ENCODE results near the gene HOXC10.

HOXC10 gene

GRCh38 chr12:53950437-53950773 lies 34.5 kb upstream of the HOXC10 start:
- CTCF ChIA-PET: interaction anchor here (0.9 kb wide), 2 partner anchors 11 to 193 kb away, joined by 3 read pairs; no protein-coding TSS in a partner anchor
- no peak for DNase-seq (ENCODE audit: extremely low spot score)
- POLR2A ChIA-PET: no interaction called here

DNA sequence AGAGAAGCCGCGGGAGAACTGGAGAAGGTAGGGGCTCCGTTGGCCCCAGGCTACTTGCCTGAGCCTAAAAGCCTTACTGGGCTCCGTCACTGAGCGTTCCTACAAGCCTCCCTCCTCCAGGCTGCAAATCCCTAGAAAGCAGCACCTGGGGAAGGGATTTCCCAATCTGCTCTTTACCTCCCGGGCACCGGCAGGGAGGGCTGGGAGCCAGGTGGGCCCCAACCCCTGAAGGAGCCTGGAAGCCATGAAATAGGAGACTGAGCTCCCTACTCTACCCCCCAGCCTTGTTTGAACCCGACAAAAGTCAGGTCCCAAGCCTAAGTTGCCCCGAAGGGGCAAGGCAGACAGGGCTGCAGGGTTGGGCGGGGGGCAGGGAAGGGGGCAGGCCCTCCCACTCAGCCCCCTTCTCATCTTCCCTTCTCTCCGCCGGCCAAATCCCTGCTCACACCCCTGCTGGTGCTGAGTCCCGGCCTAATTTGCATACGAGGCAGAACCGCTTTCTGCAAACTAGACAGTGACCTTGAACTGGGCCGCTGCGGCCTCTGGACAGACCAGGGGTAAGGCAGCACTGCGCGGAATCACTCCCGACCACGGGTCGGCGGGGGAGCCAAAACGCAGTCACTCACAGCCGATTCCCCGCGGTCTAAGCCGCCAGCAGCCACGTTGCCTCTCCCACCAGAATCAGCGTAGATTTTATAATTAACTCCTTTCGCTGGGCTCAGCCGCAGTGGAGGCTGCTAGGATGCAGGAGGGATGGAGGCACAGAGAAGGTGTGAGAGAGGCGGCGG lies 34.0 kb upstream of the HOXC10 start:
- no peak for DNase-seq (ENCODE audit: extremely low spot score)
- no peak for TF ChIP-seq NFRKB (IDR thresholded peaks at IDR 0.05)
- TF ChIP-seq HDGF (IDR thresholded peaks at IDR 0.05; ENCODE audit: borderline replicate concordance): no peak
- TF ChIP-seq TARDBP (IDR thresholded peaks at IDR 0.05): no peak
- TF ChIP-seq SP1 (IDR thresholded peaks at IDR 0.05): no peak
- TF ChIP-seq FOXK2 (IDR thresholded peaks at IDR 0.05): no peak
- TF ChIP-seq, protein P1, sequence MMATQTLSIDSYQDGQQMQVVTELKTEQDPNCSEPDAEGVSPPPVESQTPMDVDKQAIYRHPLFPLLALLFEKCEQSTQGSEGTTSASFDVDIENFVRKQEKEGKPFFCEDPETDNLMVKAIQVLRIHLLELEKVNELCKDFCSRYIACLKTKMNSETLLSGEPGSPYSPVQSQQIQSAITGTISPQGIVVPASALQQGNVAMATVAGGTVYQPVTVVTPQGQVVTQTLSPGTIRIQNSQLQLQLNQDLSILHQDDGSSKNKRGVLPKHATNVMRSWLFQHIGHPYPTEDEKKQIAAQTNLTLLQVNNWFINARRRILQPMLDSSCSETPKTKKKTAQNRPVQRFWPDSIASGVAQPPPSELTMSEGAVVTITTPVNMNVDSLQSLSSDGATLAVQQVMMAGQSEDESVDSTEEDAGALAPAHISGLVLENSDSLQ (IDR thresholded peaks at IDR 0.05): no peak
- TF ChIP-seq SUZ12 (IDR thresholded peaks at IDR 0.05): no peak
- TF ChIP-seq ZNF384 (IDR thresholded peaks at IDR 0.05): no peak
- no peak for TF ChIP-seq L3MBTL2 (conservative IDR thresholded peaks at IDR 0.05)
- no peak for TF ChIP-seq CTBP1 (IDR thresholded peaks at IDR 0.05; ENCODE audit: borderline replicate concordance)
- no peak for TF ChIP-seq BHLHE40 (IDR thresholded peaks at IDR 0.05; ENCODE audit: borderline replicate concordance)
- POLR2A ChIA-PET: interaction anchor here (0.9 to 3.6 kb wide), 2 partner anchors 12 to 13 kb away, joined by 3 to 14 read pairs; partner anchors contain the start of gene HOXC13
- CTCF ChIA-PET: interaction anchor here (0.9 to 1.1 kb wide), 2 partner anchors 9 to 11 kb away, joined by 3 read pairs; no protein-coding TSS in a partner anchor

More at GRCh38 chr12:53950437-53950773, 34.5 kb upstream of the HOXC10 start:
- TF ChIP-seq ZNF384 (IDR thresholded peaks at IDR 0.05) (no peak), FOXM1 (IDR thresholded peaks at IDR 0.05; ENCODE audit: borderline replicate concordance) (no peak), TARDBP (IDR thresholded peaks at IDR 0.05) (no peak), FOXA1 (IDR thresholded peaks at IDR 0.05) (no peak), HDGF (IDR thresholded peaks at IDR 0.05; ENCODE audit: borderline replicate concordance) (no peak), ARNT (IDR thresholded peaks at IDR 0.05) (no peak), SUZ12 (IDR thresholded peaks at IDR 0.05) (no peak), LEF1 (IDR thresholded peaks at IDR 0.05; ENCODE audit: borderline replicate concordance) (no peak), FOXK2 (IDR thresholded peaks at IDR 0.05) (no peak), SP1 (IDR thresholded peaks at IDR 0.05) (no peak), NFRKB (IDR thresholded peaks at IDR 0.05) (no peak), CTBP1 (IDR thresholded peaks at IDR 0.05; ENCODE audit: borderline replicate concordance) (no peak), BHLHE40 (IDR thresholded peaks at IDR 0.05; ENCODE audit: borderline replicate concordance) (no peak), ELF4 (IDR thresholded peaks at IDR 0.05) (no peak), L3MBTL2 (conservative IDR thresholded peaks at IDR 0.05) (no peak)
- TF ChIP-seq, protein P1 (IDR thresholded peaks at IDR 0.05): no peak

DNA sequence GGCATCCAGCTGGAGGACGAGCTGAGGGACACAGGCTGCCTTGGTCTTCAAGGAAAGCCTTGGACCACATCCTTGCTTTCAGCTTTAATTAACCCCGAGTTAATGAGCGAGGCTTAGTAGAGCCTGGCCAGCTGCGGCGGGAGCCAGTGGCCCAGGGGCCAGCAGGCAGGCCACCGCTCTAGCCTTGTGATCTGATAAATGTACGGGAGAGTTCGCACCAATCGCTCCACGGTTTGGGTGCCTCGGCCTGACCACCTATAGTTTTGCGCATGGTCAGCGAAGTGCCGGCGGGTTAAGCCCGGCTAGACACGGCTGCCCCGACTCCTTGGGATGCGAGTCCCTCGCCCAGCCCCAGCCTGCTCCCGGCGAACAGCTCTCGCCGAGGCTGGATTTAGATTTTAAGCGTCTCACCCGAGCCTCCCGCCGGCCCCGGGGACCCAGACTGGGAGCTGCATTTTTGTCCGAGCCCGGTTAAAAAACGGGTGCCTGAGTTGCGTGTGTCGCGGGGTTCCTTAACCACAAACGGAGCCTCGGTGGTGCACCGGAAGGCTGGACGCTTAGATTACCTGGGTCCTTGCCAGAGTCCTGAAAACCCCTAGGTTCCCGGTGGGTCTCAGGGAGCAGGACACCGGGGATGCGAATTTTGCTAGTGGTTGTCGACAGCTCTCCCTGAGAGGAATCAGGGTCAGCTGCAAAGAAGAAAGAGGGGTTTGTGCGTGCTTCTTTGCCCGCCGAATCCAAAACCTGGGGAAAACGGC lies 33.2 kb upstream of the HOXC10 start:
- ChIA-PET POLR2A (interaction anchor here (0.9 to 3.6 kb wide), 4 partner anchors 12 to 22 kb away, joined by 3 to 14 read pairs (median 3); partner anchors contain the start of genes HOXC11 and HOXC13), CTCF (interaction anchor here (1.1 to 1.2 kb wide), 2 partner anchors 10 to 12 kb away, joined by 3 read pairs; no protein-coding TSS in a partner anchor)
- DNase-seq (ENCODE audit: extremely low spot score): no peak
- no peak for TF ChIP-seq SP1 (IDR thresholded peaks at IDR 0.05)
- TF ChIP-seq FOXM1 (IDR thresholded peaks at IDR 0.05; ENCODE audit: borderline replicate concordance): no peak
- no peak for TF ChIP-seq L3MBTL2 (conservative IDR thresholded peaks at IDR 0.05)
- no peak for TF ChIP-seq SUZ12 (IDR thresholded peaks at IDR 0.05)
- TF ChIP-seq ELF4 (IDR thresholded peaks at IDR 0.05): no peak

GRCh38 chr12:53952335-53952694 lies 32.6 kb upstream of the HOXC10 start:
- POLR2A ChIA-PET: interaction anchor here (0.9 to 3.6 kb wide), 7 partner anchors 11 to 48 kb away, joined by 3 to 14 read pairs (median 4); partner anchors contain the start of genes HOXC11, HOXC13 and HOXC9
- DNase-seq (ENCODE audit: extremely low spot score): no peak
- CTCF ChIA-PET: interaction anchor here (1.1 to 1.5 kb wide), 4 partner anchors 10 to 27 kb away, joined by 3 to 7 read pairs (median 3); no protein-coding TSS in a partner anchor
- TF ChIP-seq, protein P1 (IDR thresholded peaks at IDR 0.05): no peak
- TF ChIP-seq FOXA1 (IDR thresholded peaks at IDR 0.05) (no peak), BHLHE40 (IDR thresholded peaks at IDR 0.05; ENCODE audit: borderline replicate concordance) (no peak), HDGF (IDR thresholded peaks at IDR 0.05; ENCODE audit: borderline replicate concordance) (no peak), SP1 (IDR thresholded peaks at IDR 0.05) (no peak), L3MBTL2 (conservative IDR thresholded peaks at IDR 0.05) (no peak), ARNT (IDR thresholded peaks at IDR 0.05) (no peak), ZNF384 (IDR thresholded peaks at IDR 0.05) (no peak), LEF1 (IDR thresholded peaks at IDR 0.05; ENCODE audit: borderline replicate concordance) (no peak), NFRKB (IDR thresholded peaks at IDR 0.05) (no peak), CTBP1 (IDR thresholded peaks at IDR 0.05; ENCODE audit: borderline replicate concordance) (no peak), FOXM1 (IDR thresholded peaks at IDR 0.05; ENCODE audit: borderline replicate concordance) (no peak), FOXK2 (IDR thresholded peaks at IDR 0.05) (no peak), TARDBP (IDR thresholded peaks at IDR 0.05) (no peak), ELF4 (IDR thresholded peaks at IDR 0.05) (no peak), SUZ12 (IDR thresholded peaks at IDR 0.05) (no peak)

Data from HEK293T (cell line).